Mammary epithelial cell (primary cell): ENCODE data around the gene TTC7B.

Experiments used
- CTCF ChIP-seq, 2 donors: IDR thresholded peaks in 1 of 2; conservative IDR thresholded peaks in 1 of 2; 2 replicates each; pipeline ENCODE4 v1.5.1; 2011 to 2012; ENCODE audit warnings: inconsistent platforms in 2 of 2, low read length in 2 of 2, mild to moderate bottlenecking in 2 of 2, control low read depth in 1 of 2, low read depth in 1 of 2; ENCODE audit not compliant: insufficient read depth in 1 of 2; ENCODE audit errors: extremely low read depth in 1 of 2
- EZH2 ChIP-seq: IDR thresholded peaks from 2 replicates; pipeline ENCODE4 v1.6.1; 2012; ENCODE audit warnings: low read length, inconsistent platforms, borderline replicate concordance

- no peak for TF ChIP-seq CTCF (conservative IDR thresholded peaks at IDR 0.05 in 1 of 2, IDR thresholded peaks at IDR 0.05 in 1 of 2; ENCODE audit: extremely low read depth in 1 of 2, insufficient read depth in 1 of 2, low read depth in 1 of 2, low read length in 2 of 2)
- no peak for TF ChIP-seq EZH2
Observed at GRCh38 chr14:90665321-90666000, 150.8 kb downstream of the TTC7B start.
